GM19240 (cell line): ENCODE results near the gene CDC42SE2.
A peak's percentile ranks its signal among the peaks of the same experiment; 100 is the strongest.

Experiments
- DNase-seq: peaks from one replicate; pipeline ENCODE4 v3.0.0; 2011; ENCODE audit warnings: low spot score; ENCODE audit not compliant: insufficient read length

Gene CDC42SE2, protein sequence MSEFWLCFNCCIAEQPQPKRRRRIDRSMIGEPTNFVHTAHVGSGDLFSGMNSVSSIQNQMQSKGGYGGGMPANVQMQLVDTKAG

DNA sequence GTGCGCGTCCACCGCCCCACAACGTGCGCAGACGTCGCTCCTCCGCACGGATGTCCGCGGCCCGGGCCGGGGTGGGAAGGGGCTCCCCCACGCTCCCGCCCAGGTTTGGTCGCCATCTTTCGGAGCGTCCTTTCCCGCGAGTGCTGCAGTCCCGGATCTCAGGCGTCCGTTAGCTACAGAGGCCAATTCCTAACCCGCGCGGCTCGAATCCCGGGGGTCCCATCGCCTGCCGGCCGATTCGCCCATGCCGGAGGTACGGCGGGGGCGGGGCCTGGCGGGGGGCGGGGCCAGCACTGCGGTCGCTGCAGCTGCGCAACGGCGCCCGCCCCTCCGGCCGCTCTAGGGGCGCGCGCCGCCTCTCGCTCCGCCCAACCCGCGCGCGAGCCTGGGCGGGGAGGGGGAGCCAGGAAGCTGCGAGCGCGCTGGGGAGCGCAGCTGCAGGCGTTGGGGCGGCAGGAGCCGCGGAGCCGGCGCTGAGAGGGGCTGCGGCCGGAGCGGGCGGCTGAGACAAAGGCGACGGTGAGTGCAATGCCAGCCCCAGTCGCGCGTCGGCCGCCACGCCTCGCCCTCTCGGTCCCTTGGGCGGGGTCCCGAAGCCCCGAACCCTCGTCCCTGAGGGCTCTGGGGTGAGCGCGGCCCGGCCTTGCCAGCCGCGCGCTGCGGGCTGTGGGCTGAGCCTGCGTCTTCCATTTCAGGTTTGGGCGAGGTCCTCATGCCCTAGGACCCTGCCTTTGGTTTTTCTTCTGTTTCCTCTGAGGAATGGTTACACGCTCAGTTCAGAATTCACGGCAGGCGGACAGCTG is at the start of gene CDC42SE2:
CDC42SE2 (plus strand) TSS at position 406 of the 803 bp plus-strand sequence. CDS start 95,441 bp downstream, outside the sequence.
- no peak for DNase-seq

DNA sequence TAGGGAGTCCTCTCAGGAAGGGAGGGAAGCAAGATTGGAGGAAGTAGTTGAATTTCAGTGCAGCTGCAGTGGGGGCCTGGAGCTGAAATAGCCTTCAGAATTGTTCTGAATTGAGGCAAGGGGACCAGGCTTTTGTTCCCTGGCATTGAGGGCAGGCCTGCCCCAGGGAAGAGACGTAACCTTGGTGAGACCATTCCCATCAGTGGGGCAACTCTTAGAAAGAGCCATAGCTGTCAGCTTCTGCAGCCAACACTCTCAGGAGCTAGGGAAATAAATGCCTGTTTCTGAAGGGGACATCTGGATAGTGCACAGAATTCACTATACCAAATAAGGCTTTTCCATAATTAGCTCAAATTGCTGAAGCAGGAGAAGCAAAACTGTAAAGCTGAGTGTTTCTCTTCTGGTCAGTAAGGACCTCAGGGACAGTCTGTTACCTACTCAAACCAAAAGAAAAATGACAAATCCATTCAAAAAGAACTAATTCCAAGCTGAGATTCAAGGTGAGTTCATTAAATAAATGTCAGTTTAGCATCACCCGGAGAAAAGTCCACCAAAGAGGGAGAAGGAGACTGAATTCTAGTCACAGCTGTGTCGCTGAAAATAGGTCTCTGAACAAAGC is 49.1 kb upstream of the CDC42SE2 start:
- no peak for DNase-seq

DNA sequence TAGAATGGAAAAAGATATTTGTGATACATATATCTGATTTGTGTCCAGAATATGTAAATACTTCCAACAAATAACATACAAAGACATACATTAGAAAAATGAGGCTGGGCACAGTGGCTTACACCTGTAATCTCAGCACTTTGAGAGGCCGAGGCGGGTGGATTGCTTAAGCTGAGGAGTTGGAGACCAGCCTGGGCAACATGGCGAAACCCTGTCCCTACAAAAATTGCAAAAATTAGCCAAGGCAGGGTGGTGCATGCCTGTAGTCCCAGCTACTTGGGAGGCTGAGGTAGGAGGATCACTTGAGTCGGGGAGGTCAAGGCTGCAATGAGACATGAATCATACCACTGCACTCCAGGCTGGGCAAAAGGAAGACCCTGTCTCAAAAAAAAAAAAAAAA is 46.1 kb upstream of the CDC42SE2 start:
- DNase-seq, result no peak

DNA sequence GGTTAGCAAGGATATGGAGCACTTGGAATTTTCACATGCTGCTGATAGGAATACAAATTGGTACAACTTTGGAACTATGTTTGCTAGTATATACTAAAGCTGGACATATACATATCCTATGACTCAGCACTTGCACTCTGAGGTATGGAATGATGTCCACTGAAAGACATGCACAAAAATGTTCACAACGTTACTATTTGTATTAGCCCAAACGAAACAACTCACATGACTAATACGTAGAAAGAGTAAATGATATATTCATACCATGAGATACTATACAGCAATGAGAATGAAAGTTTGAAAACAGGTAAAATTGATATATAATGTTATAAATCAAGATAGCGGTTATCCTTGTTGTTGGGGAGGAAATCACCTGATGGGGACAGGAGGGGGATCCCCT is 45.5 kb upstream of the CDC42SE2 start:
- DNase-seq, result no peak

DNA sequence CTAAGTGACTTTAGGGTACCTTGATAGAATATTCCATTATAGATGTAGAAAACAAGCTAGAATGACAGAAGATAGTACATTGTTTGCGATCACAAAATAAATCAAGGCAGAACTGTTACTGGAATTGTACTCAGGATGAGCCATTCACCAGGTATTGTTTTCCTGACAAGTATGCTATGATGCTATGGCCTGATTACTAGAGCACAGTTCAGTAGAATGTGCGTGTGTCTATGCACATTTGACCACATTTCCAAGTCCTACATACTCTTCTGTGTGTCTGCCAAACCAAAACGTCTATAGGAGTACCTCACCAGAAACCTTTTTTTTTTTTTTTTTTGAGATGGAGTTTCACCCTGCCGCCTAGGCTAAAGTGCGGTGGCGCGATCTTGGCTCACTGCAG is 43.3 kb upstream of the CDC42SE2 start:
- no peak for DNase-seq

DNA sequence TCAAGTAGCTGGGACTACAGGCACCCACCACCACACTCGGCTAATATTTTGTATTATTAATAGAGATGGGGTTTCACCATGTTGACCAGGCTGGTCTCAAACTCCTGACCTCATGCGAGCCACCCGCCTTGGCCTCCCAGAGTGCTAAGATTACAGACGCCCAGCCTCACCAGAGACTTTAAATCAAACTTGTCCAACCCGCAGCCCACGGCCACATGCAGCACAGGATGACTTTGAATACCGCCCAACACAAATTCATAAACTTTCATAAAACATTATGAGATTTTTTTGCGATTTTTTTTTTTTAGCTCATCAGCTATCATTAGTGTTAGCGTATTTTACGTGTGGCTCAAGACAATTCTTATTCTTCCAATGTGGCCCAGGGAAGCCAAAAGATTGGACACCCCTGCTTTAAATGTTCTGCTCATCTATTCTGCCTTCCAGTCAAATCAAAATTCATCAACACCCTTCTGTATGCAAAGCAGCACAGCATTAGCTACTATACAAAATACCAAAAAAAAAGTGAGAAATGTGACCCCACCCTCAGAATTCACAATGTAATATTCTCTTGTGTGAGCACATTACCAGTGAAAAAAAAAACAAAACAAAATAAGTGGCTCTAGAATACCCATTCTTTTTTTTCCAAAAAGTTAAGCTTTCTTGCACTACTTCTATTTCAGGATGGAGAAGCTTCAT is 42.7 kb upstream of the CDC42SE2 start:
- no peak for DNase-seq

DNA sequence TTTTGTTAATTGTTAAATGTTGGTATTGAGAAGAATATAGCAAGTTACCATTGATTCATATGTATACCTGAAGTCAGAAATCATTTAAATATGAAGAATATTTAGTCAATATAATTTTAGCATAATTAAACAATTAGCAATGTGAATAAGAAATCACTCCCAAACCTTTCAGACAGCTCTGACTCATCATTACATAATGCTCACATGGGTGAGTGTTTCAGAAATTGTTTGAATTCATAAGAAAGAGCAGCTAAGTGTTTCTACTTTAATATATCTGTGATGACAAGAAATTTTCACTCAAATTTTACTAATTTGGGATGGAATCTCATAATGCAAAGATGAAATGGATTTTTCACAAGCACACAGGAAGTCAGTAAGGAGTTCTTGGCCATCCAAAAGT is 42.0 kb upstream of the CDC42SE2 start:
- DNase-seq, result no peak

DNA sequence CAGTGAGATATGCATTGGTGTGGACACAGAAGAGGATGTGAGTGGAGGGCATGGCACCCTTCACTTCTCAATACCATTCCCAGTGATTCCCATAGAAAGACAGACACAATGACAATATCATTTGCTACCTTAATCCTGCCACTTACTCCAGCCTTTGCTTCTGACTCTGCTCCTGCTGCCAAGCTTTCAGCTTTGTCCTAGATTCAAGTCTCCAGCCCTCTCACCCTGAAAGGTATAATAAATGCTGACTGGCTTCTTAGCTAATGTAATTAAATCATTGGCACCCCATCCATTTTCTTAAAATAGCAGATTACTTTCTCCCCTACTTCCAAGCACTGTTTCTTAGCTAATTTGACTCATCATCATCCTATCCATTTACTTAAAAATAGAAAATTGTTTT is 41.1 kb upstream of the CDC42SE2 start:
- DNase-seq, result no peak

DNA sequence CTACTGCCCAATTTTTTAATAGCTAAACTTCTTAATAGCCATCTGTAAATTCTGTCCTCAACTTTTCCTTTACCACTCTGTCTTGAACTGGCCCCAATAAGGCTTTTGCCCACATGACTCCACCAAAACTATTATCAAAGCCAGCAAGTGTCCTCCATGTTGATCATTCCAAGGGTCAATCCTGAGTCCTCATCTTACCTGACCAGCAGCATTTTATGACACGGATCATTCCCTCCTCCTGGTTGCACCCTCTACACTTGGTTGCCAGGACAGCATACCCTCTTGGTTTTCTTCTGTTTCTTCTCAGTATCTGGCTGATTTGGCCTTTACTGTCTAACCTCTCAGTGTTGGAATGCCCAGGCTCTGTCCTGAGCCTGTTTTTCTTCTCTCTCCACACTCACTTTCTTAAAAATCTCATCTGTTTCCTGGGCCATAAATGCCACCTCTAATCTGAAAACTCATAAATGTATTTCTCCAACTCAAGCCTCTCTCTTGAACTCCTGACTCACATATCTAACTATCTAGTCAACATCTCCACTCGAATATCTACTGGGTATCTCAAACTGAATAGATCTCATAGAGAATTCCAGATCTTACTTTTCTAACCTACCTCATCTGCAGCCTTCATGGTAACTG is 40.0 kb upstream of the CDC42SE2 start:
- no peak for DNase-seq

DNA sequence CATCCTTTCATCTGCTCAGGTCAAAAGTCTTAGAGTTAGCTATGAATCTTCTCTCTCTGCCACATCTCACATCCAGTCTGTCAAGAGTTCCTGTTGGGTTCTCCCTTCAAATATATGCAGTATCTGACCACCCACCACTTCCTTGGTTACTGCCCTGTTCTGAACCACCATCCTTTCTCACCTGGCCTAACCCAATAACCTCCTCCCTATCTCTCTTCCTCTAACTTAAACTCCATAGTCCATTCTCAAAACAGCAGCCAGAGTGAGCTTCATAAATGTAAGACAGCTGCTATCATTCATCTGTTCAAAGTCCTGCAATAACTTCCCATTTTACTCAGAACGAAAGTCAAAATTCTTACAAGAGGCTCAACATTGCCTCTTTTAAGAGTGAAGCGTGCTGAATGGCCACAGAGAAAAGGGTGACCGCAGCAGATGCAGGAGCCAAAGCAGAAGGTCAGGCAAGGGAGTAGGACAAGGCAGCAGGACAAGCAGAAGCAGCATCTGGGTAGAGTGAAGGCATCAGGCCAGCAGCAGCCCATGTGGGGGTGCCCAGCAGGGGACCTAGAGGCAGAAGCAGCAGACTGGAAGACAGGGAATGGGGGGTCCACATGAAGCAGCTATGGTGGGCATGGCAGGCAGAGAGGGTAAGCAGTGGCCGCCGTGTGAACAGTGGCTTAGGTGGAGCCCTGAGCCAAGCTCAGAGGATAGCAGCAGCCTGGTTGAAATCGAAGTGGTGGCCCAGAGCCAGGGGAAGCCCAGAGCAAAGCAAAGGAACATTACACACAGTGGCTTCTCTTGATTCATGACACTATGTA is 39.3 kb upstream of the CDC42SE2 start:
- DNase-seq, result peak; percentile 10

DNA sequence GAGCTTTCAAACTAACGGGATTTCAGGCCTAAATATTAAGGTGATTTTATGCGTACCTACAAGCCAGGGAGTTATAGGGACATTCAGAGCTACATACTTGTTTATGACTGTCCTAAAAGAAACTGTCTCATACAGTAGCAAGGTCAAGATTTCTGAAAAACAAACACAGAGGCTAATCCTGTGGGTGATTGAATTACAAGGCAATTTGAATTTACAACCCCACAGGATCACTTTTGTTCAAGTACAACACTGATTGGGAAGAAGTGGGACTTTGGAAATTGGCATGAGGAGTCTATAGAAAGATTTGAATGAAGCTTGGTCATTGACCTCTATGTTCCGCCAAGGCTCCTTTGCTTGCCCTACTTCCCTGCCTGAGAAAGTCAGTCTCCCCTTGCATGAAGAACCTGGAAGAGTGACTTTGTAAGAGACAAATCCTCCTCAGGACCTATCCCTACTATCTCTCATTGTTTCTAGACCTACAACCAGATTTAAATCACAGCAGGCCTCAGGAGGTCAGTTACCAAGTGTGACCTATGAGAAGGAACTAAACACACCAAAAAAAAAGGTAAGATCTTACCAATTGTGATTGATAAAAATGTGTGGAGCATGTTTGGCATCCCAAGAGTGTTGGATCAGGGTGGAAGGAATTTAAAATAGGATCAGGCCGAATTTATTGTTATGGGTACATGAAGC is 38.4 kb upstream of the CDC42SE2 start:
- DNase-seq, result no peak

DNA sequence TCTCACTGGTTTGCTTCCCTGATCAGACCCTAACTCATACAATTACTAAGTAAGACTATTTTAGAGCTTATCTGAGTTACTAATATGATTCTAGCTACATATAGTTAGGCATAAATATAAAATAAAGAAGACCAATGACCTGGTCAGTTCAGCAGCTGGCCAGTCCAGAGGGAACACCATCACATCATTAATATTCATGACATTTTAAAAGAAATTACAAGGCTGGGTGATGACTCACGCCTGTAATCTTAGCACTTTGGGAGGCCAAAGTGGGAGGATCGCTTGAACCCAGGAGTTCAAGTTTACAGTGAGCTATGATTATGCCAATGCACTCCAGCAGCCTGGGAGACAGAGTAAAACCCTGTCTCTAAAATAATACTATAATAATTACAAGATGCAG is 37.0 kb upstream of the CDC42SE2 start:
- DNase-seq, result no peak

DNA sequence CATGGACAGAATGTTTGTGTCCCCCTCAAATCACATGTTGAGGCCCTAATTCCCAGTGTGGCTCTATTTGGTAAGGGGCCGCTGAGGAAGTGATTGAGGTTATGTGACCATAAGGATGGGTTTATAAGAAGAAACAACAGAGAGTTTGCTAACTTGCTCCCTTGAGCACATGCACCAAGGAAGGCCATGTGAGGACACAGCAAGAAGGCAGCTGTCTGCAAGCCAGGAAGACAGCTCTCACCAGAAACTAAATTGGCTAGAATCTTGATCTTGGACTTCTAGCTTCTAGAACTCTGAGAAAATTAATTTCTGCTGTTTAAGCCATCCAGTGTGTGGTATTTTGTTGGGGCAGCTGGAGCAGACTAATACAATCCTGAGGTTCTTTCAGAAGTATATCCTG is 35.2 kb upstream of the CDC42SE2 start:
- DNase-seq, result no peak

DNA sequence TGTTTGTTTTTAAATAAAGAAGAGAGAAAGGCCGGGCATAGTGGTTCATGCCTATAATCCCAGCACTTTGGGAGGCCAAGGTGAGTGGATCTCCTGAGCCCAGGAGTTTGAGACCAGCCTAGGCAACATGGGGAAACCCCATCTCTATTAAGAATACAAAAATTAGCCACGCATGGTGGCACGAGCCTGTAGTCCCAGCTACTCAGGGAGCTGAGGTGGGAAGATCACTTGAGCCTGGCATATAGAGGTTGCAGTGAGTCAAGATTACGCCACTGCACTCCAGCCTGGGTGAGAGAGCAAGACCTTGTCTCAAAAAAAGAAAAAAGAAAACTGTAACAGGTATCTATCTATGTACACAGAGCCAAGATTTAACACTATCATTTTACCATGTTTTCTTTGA is 34.2 kb upstream of the CDC42SE2 start:
- no peak for DNase-seq

DNA sequence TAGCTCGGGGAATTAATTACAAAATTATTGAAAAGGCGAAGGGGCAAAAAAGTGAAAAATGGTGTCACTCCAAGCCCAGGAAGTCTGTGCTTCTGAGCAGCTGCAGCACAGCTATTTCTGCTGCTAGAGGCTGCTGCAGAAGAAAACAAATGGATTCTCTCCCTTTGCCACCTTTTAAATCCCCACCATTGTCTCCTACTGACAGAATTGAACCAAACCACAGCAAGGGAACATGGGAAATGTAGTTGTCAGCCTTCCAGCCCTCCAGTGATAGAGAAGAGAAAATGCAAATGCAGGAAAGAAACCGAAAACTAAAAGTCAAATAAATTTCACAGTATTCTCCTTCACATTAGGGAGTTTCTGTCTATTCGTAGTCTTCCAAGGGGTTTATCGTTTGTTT is 33.4 kb upstream of the CDC42SE2 start:
- DNase-seq, result no peak

DNA sequence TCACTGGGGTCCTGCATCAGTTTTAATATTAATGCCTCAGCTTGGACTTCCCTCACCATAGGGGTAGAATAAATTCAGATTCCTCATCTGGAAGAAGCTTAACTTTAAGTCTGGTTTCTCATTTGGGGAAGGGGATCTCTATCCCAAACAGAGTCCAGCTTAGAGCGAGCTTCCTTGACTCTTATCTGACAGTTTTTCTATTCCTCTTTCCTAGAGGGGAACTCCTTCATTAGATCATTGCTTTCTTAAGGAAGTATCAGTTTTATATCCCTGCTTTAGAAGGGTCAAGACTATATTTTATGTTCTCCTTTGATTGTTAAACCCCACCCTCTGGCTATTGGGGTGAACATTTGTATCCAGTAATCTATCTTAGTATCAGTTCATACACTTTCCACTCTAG is 24.2 kb upstream of the CDC42SE2 start:
- DNase-seq, result no peak

DNA sequence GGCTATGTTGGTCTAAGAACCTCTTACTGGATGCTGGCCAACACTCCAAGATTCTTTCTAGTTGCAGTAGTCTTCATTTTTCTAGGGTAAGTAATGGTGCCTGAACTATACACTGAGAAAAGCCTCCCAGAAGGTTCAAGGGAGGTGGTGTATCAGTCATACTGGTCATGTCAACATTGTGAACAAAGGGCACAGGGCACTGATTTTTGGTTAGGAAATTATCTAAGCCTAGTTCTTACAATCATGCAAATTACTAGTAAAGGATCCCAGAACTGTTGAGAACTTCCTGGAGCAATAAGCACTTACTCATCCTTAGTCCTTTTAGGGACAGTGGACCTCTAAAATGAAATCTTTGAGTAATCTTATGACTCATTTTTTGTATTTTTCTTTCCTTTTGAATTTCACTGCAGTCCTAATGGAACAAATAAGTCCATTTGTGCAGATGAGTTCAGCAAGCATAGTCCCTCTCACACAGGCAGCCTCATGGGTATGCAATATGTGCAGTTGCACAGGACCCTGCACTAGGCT is 21.1 kb upstream of the CDC42SE2 start:
- DNase-seq, result no peak

DNA sequence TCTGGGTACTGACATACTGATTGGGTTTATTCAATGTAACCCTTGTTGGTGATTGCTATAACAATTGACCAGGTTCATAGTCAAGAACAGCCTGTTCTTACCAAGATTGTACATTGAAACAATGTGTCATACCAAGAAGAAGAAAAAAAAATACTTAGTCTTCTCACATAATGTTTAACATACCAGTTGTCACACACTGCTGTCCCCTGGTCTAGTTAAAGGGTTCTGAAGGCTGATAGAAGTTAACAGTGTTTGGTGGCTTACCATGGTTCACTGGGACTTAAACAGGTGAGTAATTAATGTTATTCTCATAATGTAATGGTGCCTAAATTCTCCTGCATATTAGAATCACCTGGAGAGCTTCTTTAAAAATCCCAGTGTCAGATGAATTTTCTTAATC is 18.5 kb upstream of the CDC42SE2 start:
- no peak for DNase-seq

DNA sequence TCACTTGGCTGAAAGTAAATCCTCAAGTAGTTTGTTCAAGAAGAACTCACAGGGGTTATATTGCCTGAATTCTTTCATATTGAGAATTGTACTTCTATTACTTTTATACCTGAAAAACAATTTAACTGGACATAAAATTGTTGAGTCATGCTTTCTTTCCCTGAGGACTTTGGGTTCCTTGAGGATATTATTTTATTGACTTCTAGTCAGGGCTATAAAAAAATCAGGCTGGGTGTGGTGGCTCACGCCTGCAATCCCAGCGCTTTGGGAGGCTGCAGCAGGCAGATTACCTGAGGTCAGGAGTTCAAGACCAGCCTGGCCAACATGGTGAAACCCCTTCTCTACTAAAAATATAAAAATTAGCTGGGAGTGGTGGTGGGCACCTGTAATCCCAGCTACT is 17.9 kb upstream of the CDC42SE2 start:
- no peak for DNase-seq

DNA sequence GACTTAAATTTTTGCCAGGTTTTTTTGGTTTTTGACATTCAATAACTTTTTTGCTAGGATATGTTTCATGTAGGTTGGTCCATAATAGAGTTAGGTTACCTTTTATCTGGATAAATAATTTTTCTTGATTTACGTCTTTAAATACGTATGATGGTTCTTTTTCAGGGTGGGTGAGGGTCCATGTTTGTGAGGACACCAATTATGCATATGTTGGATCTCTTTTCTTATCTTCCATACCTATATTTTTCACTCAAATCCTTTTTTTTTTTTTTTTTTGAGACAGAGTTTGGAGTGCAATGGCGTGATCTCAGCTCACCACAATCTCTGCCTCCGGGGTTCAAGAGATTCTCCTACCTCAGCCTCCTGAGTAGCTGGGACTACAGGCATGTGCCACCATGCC is 17.3 kb upstream of the CDC42SE2 start:
- no peak for DNase-seq
